Progenitor cell of endocrine pancreas (in vitro differentiated cells): ENCODE data around the gene NCOA7. TPM values are rescaled to one million over a fixed set of nuclear protein-coding genes. Genes with fewer than 3 reads are reported as not detected.

Experiments used
- DNase-seq: peaks from one replicate; pipeline ENCODE4 v3.0.0; 2021; ENCODE audit warnings: low spot score; ENCODE audit not compliant: unreplicated experiment
- H3K27ac Mint-ChIP-seq: 2 replicates; pipeline ENCODE4 v1.8.0; 2021; ENCODE audit warnings: mild to moderate bottlenecking, moderate library complexity, mixed read lengths
- H3K27me3 Mint-ChIP-seq: 2 replicates; pipeline ENCODE4 v1.8.0; 2021; ENCODE audit warnings: mixed read lengths
- H3K36me3 Mint-ChIP-seq: 2 replicates; pipeline ENCODE4 v1.8.0; 2022; ENCODE audit warnings: mixed read lengths; ENCODE audit not compliant: insufficient read depth
- H3K4me1 Mint-ChIP-seq: 2 replicates; pipeline ENCODE4 v1.8.0; 2021; ENCODE audit warnings: low read depth, mixed read lengths
- H3K4me3 Mint-ChIP-seq: 2 replicates; pipeline ENCODE4 v1.8.0; 2021; ENCODE audit warnings: low read depth, mild to moderate bottlenecking, moderate library complexity, mixed read lengths
- H3K9me3 Mint-ChIP-seq: 2 replicates; pipeline ENCODE4 v1.8.0; 2021; ENCODE audit warnings: low read depth, mixed read lengths
- total RNA-seq: library from RNA; stranded (reverse); gene quantifications from 2 replicates; pipeline ENCODE4 v1.2.1, GENCODE V29; 2021
- TF ChIP-seq, protein P1 (sequence below): fragments of 200-600 bp; sonication (generic); IDR thresholded peaks from one replicate; pipeline ENCODE4 v1.5.0; 2021; ENCODE audit warnings: antibody characterized with exemption, mild to moderate bottlenecking; ENCODE audit not compliant: unreplicated experiment

The NCOA7 gene
- total RNA-seq, 1 donor from 2014 or later = 18.0 TPM

- TF ChIP-seq, protein P1, sequence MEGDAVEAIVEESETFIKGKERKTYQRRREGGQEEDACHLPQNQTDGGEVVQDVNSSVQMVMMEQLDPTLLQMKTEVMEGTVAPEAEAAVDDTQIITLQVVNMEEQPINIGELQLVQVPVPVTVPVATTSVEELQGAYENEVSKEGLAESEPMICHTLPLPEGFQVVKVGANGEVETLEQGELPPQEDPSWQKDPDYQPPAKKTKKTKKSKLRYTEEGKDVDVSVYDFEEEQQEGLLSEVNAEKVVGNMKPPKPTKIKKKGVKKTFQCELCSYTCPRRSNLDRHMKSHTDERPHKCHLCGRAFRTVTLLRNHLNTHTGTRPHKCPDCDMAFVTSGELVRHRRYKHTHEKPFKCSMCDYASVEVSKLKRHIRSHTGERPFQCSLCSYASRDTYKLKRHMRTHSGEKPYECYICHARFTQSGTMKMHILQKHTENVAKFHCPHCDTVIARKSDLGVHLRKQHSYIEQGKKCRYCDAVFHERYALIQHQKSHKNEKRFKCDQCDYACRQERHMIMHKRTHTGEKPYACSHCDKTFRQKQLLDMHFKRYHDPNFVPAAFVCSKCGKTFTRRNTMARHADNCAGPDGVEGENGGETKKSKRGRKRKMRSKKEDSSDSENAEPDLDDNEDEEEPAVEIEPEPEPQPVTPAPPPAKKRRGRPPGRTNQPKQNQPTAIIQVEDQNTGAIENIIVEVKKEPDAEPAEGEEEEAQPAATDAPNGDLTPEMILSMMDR = no peak
- no peak for DNase-seq
- H3K36me3 Mint-ChIP-seq = no peaks in the 10 kb centered on the region
- no peaks in the 10 kb centered on the region for H3K27me3 Mint-ChIP-seq
- H3K27ac Mint-ChIP-seq = no peak overlapping the region
- H3K9me3 Mint-ChIP-seq = no peaks in the 10 kb centered on the region
- peaks cover 37% of the 10 kb centered on the region for H3K4me1 Mint-ChIP-seq
- no peak overlapping the region for H3K4me3 Mint-ChIP-seq
Observed at GRCh38 chr6:125939791-125940190, 149.0 kb downstream of the NCOA7 start.

DNA sequence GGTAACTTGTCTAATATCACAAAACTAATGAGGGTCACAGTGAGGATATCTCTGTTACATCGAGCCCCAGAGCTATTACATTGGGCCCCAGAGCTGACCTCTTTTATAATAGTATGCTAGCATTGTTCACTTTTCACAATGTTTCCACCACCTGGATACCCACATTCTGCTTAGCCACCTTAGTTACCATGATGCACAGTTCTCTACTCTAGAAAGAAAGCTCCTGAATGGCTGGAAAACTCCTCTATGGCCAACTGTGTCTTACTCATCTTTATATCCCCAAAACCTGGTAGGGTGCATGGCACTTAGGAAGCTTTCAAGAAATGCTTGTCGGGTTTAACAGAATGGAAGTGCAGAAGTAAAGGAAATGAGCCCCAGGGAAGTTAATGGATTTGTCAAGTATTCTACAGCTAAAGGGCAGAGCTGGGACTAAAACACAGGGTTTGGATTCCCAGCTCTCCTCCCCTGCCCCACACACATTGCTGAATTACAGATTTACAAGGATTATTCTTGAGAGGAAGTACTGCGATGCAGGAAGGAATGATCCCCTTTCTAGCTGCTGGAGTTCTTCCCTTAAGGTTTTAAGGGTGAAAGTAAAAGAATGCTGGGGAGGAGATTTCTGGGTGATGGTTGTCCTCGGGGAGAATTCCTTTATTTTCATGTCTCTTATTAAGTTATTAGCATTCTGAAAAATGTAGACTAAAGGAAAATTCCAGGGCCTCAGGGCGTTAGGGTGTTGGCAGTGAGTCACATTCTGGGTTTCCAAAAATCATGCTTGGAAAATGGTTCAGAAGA lies 149.7 kb downstream of the NCOA7 start:
- no peaks in the 10 kb centered on the region for H3K27me3 Mint-ChIP-seq
- H3K9me3 Mint-ChIP-seq = no peaks in the 10 kb centered on the region
- H3K36me3 Mint-ChIP-seq = no peaks in the 10 kb centered on the region
- no peak for DNase-seq
- TF ChIP-seq, protein P1 = no peak
- H3K4me3 Mint-ChIP-seq = no peak overlapping the region
- peaks cover 40% of the 10 kb centered on the region for H3K4me1 Mint-ChIP-seq
- H3K27ac Mint-ChIP-seq = no peak overlapping the region

DNA sequence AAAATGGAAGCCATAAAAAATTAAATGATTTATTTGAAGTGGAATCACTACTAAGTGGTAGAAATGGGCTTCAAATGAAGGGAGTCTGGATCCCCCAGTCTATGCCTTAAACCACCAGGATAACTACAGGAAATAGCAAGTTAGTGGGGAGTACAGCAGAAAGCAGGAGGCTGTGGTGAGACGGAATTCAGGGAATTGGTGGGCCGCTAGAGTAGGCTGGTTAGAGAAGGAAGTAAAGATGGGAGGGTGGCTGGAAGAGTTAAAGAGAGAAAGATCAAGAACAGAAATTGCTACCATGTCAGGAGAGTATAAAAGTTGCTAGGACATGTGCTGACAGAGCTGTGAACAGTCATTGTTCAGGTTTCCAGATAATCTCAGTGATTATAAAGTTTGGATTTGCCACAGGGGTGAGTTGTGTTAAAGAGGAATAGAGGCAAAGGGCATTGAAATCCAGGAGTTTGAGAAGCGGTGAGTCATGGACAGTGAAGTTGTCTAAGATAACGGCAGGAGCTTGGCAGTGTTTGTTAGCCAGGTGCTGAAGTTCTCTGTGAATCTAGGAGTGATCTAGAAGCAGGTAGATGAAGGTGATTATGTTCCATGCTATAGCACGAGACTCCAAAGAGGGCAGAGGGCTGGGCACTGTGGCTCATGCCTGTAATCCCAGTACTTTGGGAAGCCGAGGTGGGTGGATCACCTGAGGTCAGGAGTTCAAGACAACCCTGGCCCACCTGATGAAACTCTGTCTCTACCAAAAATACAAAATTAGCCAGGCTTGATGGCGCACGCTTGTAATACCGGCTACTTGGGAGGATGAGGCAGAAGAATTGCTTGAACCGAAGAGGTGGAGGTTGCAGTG lies 152.1 kb downstream of the NCOA7 start:
- TF ChIP-seq, protein P1 = no peak
- Mint-ChIP-seq H3K4me3 (no peak overlapping the region), H3K4me1 (peaks cover 49% of the 10 kb centered on the region), H3K9me3 (no peaks in the 10 kb centered on the region), H3K27me3 (no peaks in the 10 kb centered on the region), H3K36me3 (no peaks in the 10 kb centered on the region), H3K27ac (no peak overlapping the region)
- DNase-seq = no peak

GRCh38 chr6:125943528-125944433 lies 153.0 kb downstream of the NCOA7 start:
- Mint-ChIP-seq H3K4me3 (no peak overlapping the region), H3K36me3 (no peaks in the 10 kb centered on the region), H3K27me3 (no peaks in the 10 kb centered on the region), H3K27ac (peak overlapping the region; percentile 48), H3K4me1 (peaks cover 52% of the 10 kb centered on the region), H3K9me3 (no peaks in the 10 kb centered on the region)
- TF ChIP-seq, protein P1 = no peak
- DNase-seq = no peak

DNA sequence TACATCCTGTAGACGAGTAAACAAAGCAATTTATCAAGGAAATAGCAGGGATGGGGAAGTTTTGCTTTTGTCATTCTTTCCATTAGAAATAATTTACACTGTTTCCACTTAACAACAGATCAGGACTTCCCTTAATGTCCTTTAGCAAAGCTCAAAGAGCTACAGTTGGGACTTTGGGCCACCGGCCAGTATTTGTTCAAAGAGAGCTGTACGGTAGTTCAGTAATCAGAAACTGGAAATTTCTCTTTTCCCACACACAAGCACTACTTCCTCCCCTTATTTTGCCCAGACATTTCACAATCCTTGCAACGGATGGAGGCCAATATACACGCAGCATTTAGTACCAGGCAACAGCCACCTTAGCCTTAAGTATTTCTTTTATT lies 153.7 kb downstream of the NCOA7 start:
- DNase-seq = no peak
- H3K36me3 Mint-ChIP-seq = no peaks in the 10 kb centered on the region
- no peak overlapping the region for H3K27ac Mint-ChIP-seq
- H3K4me3 Mint-ChIP-seq = no peak overlapping the region
- peaks cover 46% of the 10 kb centered on the region for H3K4me1 Mint-ChIP-seq
- H3K9me3 Mint-ChIP-seq = no peaks in the 10 kb centered on the region
- TF ChIP-seq, protein P1 = no peak
- H3K27me3 Mint-ChIP-seq = no peaks in the 10 kb centered on the region
